Measurements from ENCODE around the gene ELP4. TPM values are rescaled to one million over a fixed set of nuclear protein-coding genes. Genes with fewer than 3 reads are reported as not detected.

The ELP4 gene
- total RNA-seq, 1 experiment from 2014 or later, result 15.2 TPM

GRCh38 chr11:31728432-31728831, 218.9 kb downstream of the ELP4 start:
- Histone ChIP-seq H4K91ac (ENCODE audit: insufficient read length, low read depth, low read length) (no peak overlapping the region), H3K27me3 (ENCODE audit: insufficient read depth, low read length) (no peaks in the 10 kb centered on the region), H2AFZ (ENCODE audit: low read length) (no peak overlapping the region), H3K23me2 (ENCODE audit: insufficient read length, low read depth, low read length, poor library complexity, severe bottlenecking) (no peaks in the 10 kb centered on the region), H2BK5ac (ENCODE audit: insufficient read length, low read length) (no peak overlapping the region), H2BK120ac (ENCODE audit: low read depth, low read length, poor library complexity, severe bottlenecking) (no peak overlapping the region), H3K4ac (ENCODE audit: low read depth, low read length) (no peak overlapping the region), H2BK12ac (ENCODE audit: insufficient read length, low read depth, low read length) (no peak overlapping the region), H3K56ac (ENCODE audit: insufficient read length, low read depth, low read length) (no peak overlapping the region), H4K20me1 (ENCODE audit: control insufficient read depth, insufficient read depth, insufficient read length) (no peaks in the 10 kb centered on the region), H3K18ac (ENCODE audit: insufficient read length, low read depth, low read length) (no peak overlapping the region), H3K4me2 (ENCODE audit: insufficient read depth, insufficient read length, low read length) (no peak overlapping the region), H2BK15ac (ENCODE audit: low read depth, low read length) (no peak overlapping the region), H3K9ac (ENCODE audit: extremely low read depth, insufficient read length, low read length) (no peak overlapping the region), H3T11ph (ENCODE audit: low read length) (no peak overlapping the region), H3K79me2 (ENCODE audit: insufficient read depth, low read length) (no peaks in the 10 kb centered on the region), H3K9me3 (ENCODE audit: control insufficient read depth, low read depth, low read length) (no peaks in the 10 kb centered on the region), H2BK20ac (ENCODE audit: low read depth, low read length, poor library complexity, severe bottlenecking) (no peak overlapping the region), H3K27ac (ENCODE audit: insufficient read length, low read depth, low read length) (no peak overlapping the region), H4K5ac (ENCODE audit: insufficient read length, low read depth, low read length) (no peak overlapping the region), H3K23ac (ENCODE audit: insufficient read length, low read depth, low read length) (no peak overlapping the region), H3K79me1 (ENCODE audit: insufficient read depth, low read depth, low read length, poor library complexity, severe bottlenecking) (no peaks in the 10 kb centered on the region), H2AK5ac (ENCODE audit: insufficient read length, low read length) (no peak overlapping the region), H3K14ac (ENCODE audit: insufficient read depth, low read length) (no peak overlapping the region), H4K8ac (replicated peaks; ENCODE audit: insufficient read length, low read depth, low read length) (no peak overlapping the region), H3K4me1 (ENCODE audit: insufficient read depth, low read length) (no peaks in the 10 kb centered on the region)
- Mint-ChIP-seq H3K9me3 (peaks cover 23 to 27% of the 10 kb centered on the region in 2 experiments), H3K4me3 (no peak overlapping the region), H3K4me1 (no peaks in the 10 kb centered on the region), H3K36me3 (ENCODE audit: insufficient read depth in 1 of 3, low read depth in 3 of 3) (peaks cover 12 to 27% (median 15%) of the 10 kb centered on the region in 3 experiments; a peak in 6 of 7 replicates), H3K27me3 (ENCODE audit: low read depth) (no peaks in the 10 kb centered on the region; the same call in 1 of the 2 replicates), H3K27ac (no peak overlapping the region)
- DNase-seq, result no peak
- WGBS (ENCODE audit: extremely low coverage, insufficient read length, low lambda C conversion rate), result no CpG with 5 or more reads among the region's 1 CpG
- TF ChIP-seq CTCF (conservative IDR thresholded peaks at IDR 0.05), result no peak

Data from H9 (cell line).